ENCODE data around the gene ZBTB7B. TPM values are rescaled to one million over a fixed set of nuclear protein-coding genes. Genes with fewer than 3 reads are reported as not detected.

ZBTB7B gene
- total and polyA plus RNA-seq, 7 experiments from 2014 or later, result 3.0 to 139 (median 57.2) TPM

DNA sequence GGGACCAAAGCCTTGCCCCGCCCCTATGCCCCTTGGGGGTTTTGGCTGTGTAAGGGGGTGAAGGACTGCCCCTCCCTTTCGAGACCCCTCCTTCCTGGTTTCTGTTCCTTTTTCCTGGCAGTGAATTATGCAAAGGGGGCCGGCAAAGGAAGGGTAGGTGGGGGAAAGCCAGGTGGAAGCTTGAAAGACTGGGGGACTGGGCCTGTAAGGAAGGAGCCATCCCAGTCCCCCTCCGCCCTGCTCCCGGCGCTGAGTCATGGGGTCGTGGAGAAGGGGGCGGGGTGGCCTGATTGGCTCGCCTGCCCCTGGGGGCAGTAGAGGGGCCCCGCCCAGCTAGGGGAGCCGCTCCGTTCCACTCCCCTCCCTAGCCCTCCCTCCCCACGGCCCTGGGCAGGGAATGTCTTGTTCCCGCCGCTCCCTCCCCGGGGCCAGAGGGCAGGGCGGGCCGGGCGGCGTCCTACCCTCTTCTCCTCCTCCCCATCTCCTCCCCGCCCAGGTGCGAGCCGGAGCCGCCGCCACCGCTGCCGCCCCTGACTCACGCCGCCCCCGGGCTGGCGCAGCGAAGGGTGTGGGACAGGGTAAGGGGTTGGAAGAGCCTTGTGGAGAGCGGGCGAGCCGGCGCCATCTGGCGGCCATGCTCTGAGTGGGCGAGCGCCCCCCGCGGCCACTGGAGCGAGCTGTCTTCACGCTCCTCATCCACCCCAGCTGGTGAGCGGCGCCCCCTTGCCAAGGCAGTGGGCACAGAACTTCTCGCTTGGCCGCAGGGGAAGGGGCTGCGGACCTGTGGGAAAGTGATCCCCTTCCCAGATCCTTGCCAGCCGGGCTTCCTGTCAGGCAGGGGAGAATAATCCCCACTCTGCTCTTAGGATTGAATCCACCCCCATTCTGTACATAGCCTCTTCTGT, 14.7 kb downstream of the ZBTB7B start:
- Histone ChIP-seq H3K27me3 (ENCODE audit: control insufficient read depth in 2 of 2, insufficient read depth in 2 of 2, low read length in 2 of 2) (no peaks in the 10 kb centered on the region), H3K4me1 (ENCODE audit: control insufficient read depth in 2 of 2, insufficient read depth in 2 of 2, low read length in 2 of 2) (peaks cover 38 to 65% of the 10 kb centered on the region in 2 donors), H3K27ac (ENCODE audit: low read depth, low read length) (peak overlapping the region; percentile 83), H3K9me3 (ENCODE audit: control insufficient read depth in 2 of 3, low read length in 3 of 3) (no peaks in the 10 kb centered on the region), H3K36me3 (ENCODE audit: control insufficient read depth in 2 of 3, insufficient read depth in 3 of 3, low read length in 3 of 3) (peaks cover 0 to 26% (median 0%) of the 10 kb centered on the region in 3 experiments), H3K4me3 (ENCODE audit: low read length) (peak overlapping the region; percentile 50)
- Mint-ChIP-seq H3K36me3 (peaks cover 0 to 33% (median 4%) of the 10 kb centered on the region in 5 donors), H3K4me1 (peaks cover 38 to 83% (median 71%) of the 10 kb centered on the region in 7 donors), H3K9me3 (peaks cover 0 to 3% (median 0%) of the 10 kb centered on the region in 11 donors), H3K27ac (peak overlapping the region; percentile 38 to 98 (median 94)), H3K27me3 (no peaks in the 10 kb centered on the region), H3K4me3 (peak overlapping the region; percentile 51 to 84 (median 70))
- DNase-seq, result peak; percentile 85 to 93 (median 89)
- ChIA-PET CTCF (interaction anchor here (0.6 to 13.9 kb wide), 21 partner anchors 8 to 458 kb away, joined by 3 to 291 read pairs (median 4); partner anchors contain the start of genes ADAM15, CKS1B, FLAD1 and LENEP), POLR2A (interaction anchor here (0.8 to 13.8 kb wide), 15 partner anchors 16 to 458 kb away, joined by 3 to 270 read pairs (median 6); partner anchors contain the start of genes FLAD1, LENEP, PBXIP1 and PMVK)
- peak; percentile 98 for ATAC-seq
- intact Hi-C loops (cut with micrococcal nuclease), result loop anchor here (1.0 to 5.0 kb wide), 16 partner anchors 11 to 538 kb away; partner anchors contain the start of genes FLAD1 (in 2 of the 2), PYGO2 (in 2 of the 2), ADAM15 (in 1 of the 2) and ADAR (in 1 of the 2)

DNA sequence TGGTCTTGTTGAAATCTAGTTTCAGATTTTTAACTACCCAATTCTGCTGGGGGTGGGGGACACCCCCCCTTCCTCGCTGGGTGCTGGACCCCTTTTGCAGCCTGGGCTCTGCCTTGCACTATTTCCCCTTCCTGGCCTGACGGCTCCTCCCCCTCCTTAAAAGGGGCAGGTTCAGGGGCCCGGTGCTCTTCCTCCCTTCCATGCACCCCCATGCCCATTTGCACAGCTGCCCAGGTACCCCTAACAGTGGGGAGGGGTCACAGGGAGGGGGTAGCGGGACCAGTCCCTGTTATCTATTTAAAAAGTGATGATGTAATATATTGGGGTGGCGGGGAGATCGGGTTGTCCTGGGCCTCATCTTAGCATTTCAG, 15.3 kb downstream of the ZBTB7B start:
- intact Hi-C loops (cut with micrococcal nuclease), result loop anchor here (1.0 to 5.0 kb wide), 16 partner anchors 12 to 539 kb away; partner anchors contain the start of genes FLAD1 (in 2 of the 2), PYGO2 (in 2 of the 2), ADAM15 (in 1 of the 2) and ADAR (in 1 of the 2)
- H3K9me3 Mint-ChIP-seq, result peaks cover 0 to 3% (median 0%) of the 10 kb centered on the region in 11 donors
- Histone ChIP-seq H3K9me3 (ENCODE audit: control insufficient read depth in 2 of 3, low read length in 3 of 3) (no peaks in the 10 kb centered on the region), H3K4me3 (ENCODE audit: low read length) (peak overlapping the region; percentile 50), H3K4me1 (ENCODE audit: control insufficient read depth in 2 of 2, insufficient read depth in 2 of 2, low read length in 2 of 2) (peaks cover 35 to 59% of the 10 kb centered on the region in 2 donors), H3K27ac (ENCODE audit: low read depth, low read length) (peak overlapping the region; percentile 83), H3K36me3 (ENCODE audit: control insufficient read depth in 2 of 3, insufficient read depth in 3 of 3, low read length in 3 of 3) (peaks cover 0 to 26% (median 0%) of the 10 kb centered on the region in 3 experiments), H3K27me3 (ENCODE audit: control insufficient read depth in 2 of 2, insufficient read depth in 2 of 2, low read length in 2 of 2) (no peaks in the 10 kb centered on the region)
- H3K4me1 Mint-ChIP-seq, result peaks cover 35 to 81% (median 69%) of the 10 kb centered on the region in 7 donors
- DNase-seq (no peak), ATAC-seq (no peak)
- ChIA-PET POLR2A (interaction anchor here (0.8 to 13.8 kb wide), 12 partner anchors 15 to 458 kb away, joined by 3 to 270 read pairs (median 11); partner anchors contain the start of genes FLAD1, LENEP, PBXIP1 and PMVK), CTCF (interaction anchor here (0.6 to 13.9 kb wide), 16 partner anchors 9 to 458 kb away, joined by 3 to 291 read pairs (median 10); partner anchors contain the start of genes ADAM15, CKS1B, FLAD1 and LENEP)
- no peaks in the 10 kb centered on the region for H3K27me3 Mint-ChIP-seq
- peak overlapping the region in 9 of 10 donors; percentile 39 to 84 (median 68) for H3K4me3 Mint-ChIP-seq
- H3K27ac Mint-ChIP-seq, result peak overlapping the region; percentile 38 to 98 (median 83)
- H3K36me3 Mint-ChIP-seq, result peaks cover 0 to 27% (median 4%) of the 10 kb centered on the region in 5 donors

- H3K27ac Mint-ChIP-seq, result peak overlapping the region; percentile 25 to 98 (median 80)
- intact Hi-C loops (cut with micrococcal nuclease), result loop anchor here in 1 of 2 donors (5.0 kb wide), 2 partner anchors 34 to 411 kb away; partner anchors contain the start of genes ADAM15 and ADAR
- peaks cover 0 to 3% (median 0%) of the 10 kb centered on the region in 11 donors for H3K9me3 Mint-ChIP-seq
- DNase-seq (no peak), ATAC-seq (no peak)
- peaks cover 0 to 26% (median 0%) of the 10 kb centered on the region in 3 experiments for H3K36me3 ChIP-seq (ENCODE audit: control insufficient read depth in 2 of 3, insufficient read depth in 3 of 3, low read length in 3 of 3)
- no peaks in the 10 kb centered on the region for H3K27me3 Mint-ChIP-seq
- H3K4me3 ChIP-seq (ENCODE audit: low read length), result no peak overlapping the region
- CTCF ChIA-PET, result interaction anchor here (1.0 to 13.9 kb wide), 7 partner anchors 20 to 66 kb away, joined by 3 to 291 read pairs (median 18); partner anchors contain the start of genes FLAD1, LENEP, PBXIP1 and PYGO2
- H3K4me1 Mint-ChIP-seq, result peaks cover 34 to 76% (median 64%) of the 10 kb centered on the region in 7 donors
- H3K4me1 ChIP-seq (ENCODE audit: control insufficient read depth in 2 of 2, insufficient read depth in 2 of 2, low read length in 2 of 2), result peaks cover 27 to 52% of the 10 kb centered on the region in 2 donors
- POLR2A ChIA-PET, result interaction anchor here (0.6 to 13.8 kb wide), 9 partner anchors 18 to 126 kb away, joined by 3 to 270 read pairs (median 5); partner anchors contain the start of genes FLAD1, LENEP, PBXIP1 and PMVK
- H3K9me3 ChIP-seq (ENCODE audit: control insufficient read depth in 2 of 3, low read length in 3 of 3), result no peaks in the 10 kb centered on the region
- H3K36me3 Mint-ChIP-seq, result peaks cover 0 to 20% (median 4%) of the 10 kb centered on the region in 5 donors
- no peaks in the 10 kb centered on the region for H3K27me3 ChIP-seq (ENCODE audit: control insufficient read depth in 2 of 2, insufficient read depth in 2 of 2, low read length in 2 of 2)
- H3K27ac ChIP-seq (ENCODE audit: low read depth, low read length), result peak overlapping the region; percentile 39
- peak overlapping the region in 2 of 10 donors; percentile 5 to 11 for H3K4me3 Mint-ChIP-seq
Measured at GRCh38 chr1:155018617-155019348, 16.2 kb downstream of the ZBTB7B start.

- peaks cover 0 to 19% (median 0%) of the 10 kb centered on the region in 5 donors for H3K36me3 Mint-ChIP-seq
- H3K4me3 ChIP-seq (ENCODE audit: low read length), result no peak overlapping the region
- ATAC-seq, result no peak
- no peaks in the 10 kb centered on the region for H3K27me3 Mint-ChIP-seq
- ChIA-PET CTCF (interaction anchor here (0.6 to 13.9 kb wide), 9 partner anchors 21 to 148 kb away, joined by 3 to 291 read pairs (median 3); partner anchors contain the start of genes LENEP, PBXIP1, PYGO2 and ZBTB7B), POLR2A (interaction anchor here (0.7 to 13.8 kb wide), 4 partner anchors 19 to 65 kb away, joined by 3 to 270 read pairs (median 70); partner anchors contain the start of genes FLAD1, LENEP, PBXIP1 and ZBTB7B)
- intact Hi-C loops (cut with micrococcal nuclease), result loop anchor here in 1 of 2 donors (5.0 kb wide), 2 partner anchors 33 to 412 kb away; partner anchors contain the start of genes ADAM15 and ADAR
- no peaks in the 10 kb centered on the region for H3K9me3 ChIP-seq (ENCODE audit: control insufficient read depth in 2 of 3, low read length in 3 of 3)
- peaks cover 0 to 4% (median 0%) of the 10 kb centered on the region in 11 donors for H3K9me3 Mint-ChIP-seq
- no peak for DNase-seq
- H3K36me3 ChIP-seq (ENCODE audit: control insufficient read depth in 2 of 3, insufficient read depth in 3 of 3, low read length in 3 of 3), result peaks cover 0 to 20% (median 0%) of the 10 kb centered on the region in 3 experiments
- no peaks in the 10 kb centered on the region for H3K27me3 ChIP-seq (ENCODE audit: control insufficient read depth in 2 of 2, insufficient read depth in 2 of 2, low read length in 2 of 2)
- peak overlapping the region; percentile 39 for H3K27ac ChIP-seq (ENCODE audit: low read depth, low read length)
- peak overlapping the region in 5 of 10 donors; percentile 5 to 75 (median 12) for H3K4me3 Mint-ChIP-seq
- peaks cover 19 to 43% of the 10 kb centered on the region in 2 donors for H3K4me1 ChIP-seq (ENCODE audit: control insufficient read depth in 2 of 2, insufficient read depth in 2 of 2, low read length in 2 of 2)
- H3K4me1 Mint-ChIP-seq, result peaks cover 34 to 67% (median 56%) of the 10 kb centered on the region in 7 donors
- H3K27ac Mint-ChIP-seq, result peak overlapping the region; percentile 36 to 98 (median 91)
Measured at GRCh38 chr1:155019377-155020245, 17.0 kb downstream of the ZBTB7B start.

Measured in naive thymus-derived CD4-positive, alpha-beta T cell (primary cell).